ENCODE data around the gene SWI5. TPM values are rescaled to one million over a fixed set of nuclear protein-coding genes. Genes with fewer than 3 reads are reported as not detected.

Gene SWI5
- total RNA-seq, 4 donors from 2014 or later = 18.3 to 27.2 (median 23.5) TPM

- no peak for TF ChIP-seq POLR2A (IDR thresholded peaks at IDR 0.05)
- TF ChIP-seq CTCF (IDR thresholded peaks at IDR 0.05) = no peak
- H3K27ac ChIP-seq = no peak overlapping the region
Observed at GRCh38 chr9:128310461-128310860, 34.4 kb downstream of the SWI5 start.

GRCh38 chr9:128314697-128315096 lies 38.6 kb downstream of the SWI5 start:
- DNase-seq = no peak
- Histone ChIP-seq H3K4me3 (no peak overlapping the region), H3K36me3 (peaks cover 0 to 71% (median 0%) of the 10 kb centered on the region in 3 donors), H3K27ac (no peak overlapping the region), H3K27me3 (no peaks in the 10 kb centered on the region), H3K9me3 (no peaks in the 10 kb centered on the region), H3K4me1 (no peaks in the 10 kb centered on the region)
- no peak for TF ChIP-seq CTCF (IDR thresholded peaks at IDR 0.05)
- TF ChIP-seq POLR2A (IDR thresholded peaks at IDR 0.05) = no peak

More at GRCh38 chr9:128310461-128310860, 34.4 kb downstream of the SWI5 start:
- H3K9me3 ChIP-seq = no peaks in the 10 kb centered on the region
- no peaks in the 10 kb centered on the region for H3K4me1 ChIP-seq
- H3K36me3 ChIP-seq = peaks cover 0 to 58% (median 0%) of the 10 kb centered on the region in 3 donors
- no peak overlapping the region for H3K4me3 ChIP-seq
- H3K27me3 ChIP-seq = no peaks in the 10 kb centered on the region
- DNase-seq = no peak

- H3K9me3 ChIP-seq = no peaks in the 10 kb centered on the region
- peaks cover 0 to 7% (median under 1%) of the 10 kb centered on the region in 4 donors for H3K4me1 ChIP-seq
- no peak for DNase-seq
- H3K4me3 ChIP-seq = no peak overlapping the region
- TF ChIP-seq POLR2A (IDR thresholded peaks at IDR 0.05) (no peak), CTCF (IDR thresholded peaks at IDR 0.05) (no peak)
- peaks cover 0 to 54% (median 0%) of the 10 kb centered on the region in 3 donors for H3K36me3 ChIP-seq
- H3K27me3 ChIP-seq = no peaks in the 10 kb centered on the region
- no peak overlapping the region for H3K27ac ChIP-seq
Observed at GRCh38 chr9:128316421-128316820, 40.3 kb downstream of the SWI5 start.

- TF ChIP-seq CTCF (IDR thresholded peaks at IDR 0.05) (no peak), POLR2A (IDR thresholded peaks at IDR 0.05) (no peak)
- no peaks in the 10 kb centered on the region for H3K27me3 ChIP-seq
- H3K9me3 ChIP-seq = no peaks in the 10 kb centered on the region
- H3K4me3 ChIP-seq = no peak overlapping the region
- no peak overlapping the region for H3K27ac ChIP-seq
- peaks cover 0 to 11% (median 3%) of the 10 kb centered on the region in 4 donors for H3K4me1 ChIP-seq
- DNase-seq = no peak
- peaks cover 0 to 53% (median 0%) of the 10 kb centered on the region in 3 donors for H3K36me3 ChIP-seq
Observed at GRCh38 chr9:128317629-128318028, 41.6 kb downstream of the SWI5 start.

GRCh38 chr9:128321343-128321742 lies 45.3 kb downstream of the SWI5 start:
- Histone ChIP-seq H3K36me3 (peaks cover 0 to 34% (median 0%) of the 10 kb centered on the region in 3 donors), H3K4me1 (peaks cover 4 to 25% (median 12%) of the 10 kb centered on the region in 4 donors), H3K27me3 (no peaks in the 10 kb centered on the region), H3K27ac (no peak overlapping the region), H3K9me3 (no peaks in the 10 kb centered on the region), H3K4me3 (peak overlapping the region in 3 of 4 donors; percentile 73 to 91 (median 84))
- no peak for TF ChIP-seq CTCF (IDR thresholded peaks at IDR 0.05)
- TF ChIP-seq POLR2A (IDR thresholded peaks at IDR 0.05) = no peak
- no peak for DNase-seq

Data from Peyer's patch (tissue), 4 donors.